ENCODE data around the gene NMRAL1. TPM values are rescaled to one million over a fixed set of nuclear protein-coding genes. Genes with fewer than 3 reads are reported as not detected.

The NMRAL1 gene
- 24.9 TPM for total RNA-seq
- long read RNA-seq, transcript NMRAL1-212 (6 exons, 1,240 nt) = minor isoform, 6 of 35 reads
- long read RNA-seq, transcript NMRAL1-202 (6 exons, 1,233 nt) = major isoform, 13 of 35 reads
- long read RNA-seq, transcript NMRAL1-201 (6 exons, 1,376 nt) = minor isoform, 5 of 35 reads
- long read RNA-seq, partial matches to known transcripts = 4 of 35 reads
- long read RNA-seq, other reads (novel, unspliced or antisense) = 7 of 35 reads

- ATAC-seq (ENCODE audit: poor library complexity) (peak; percentile 55), DNase-seq (peak; percentile 93)
- intact Hi-C loops (cut with DNase I) = no loop called here
Observed at GRCh38 chr16:4474192-4474961, at the start of gene NMRAL1. Gene NMRAL1, minus strand, starts transcription at chr16:4474625. Its CDS starts 493 bp downstream, at chr16:4474132.

GRCh38 chr16:4523686-4524085 is 49.3 kb upstream of the NMRAL1 start:
- ATAC-seq (ENCODE audit: poor library complexity) (peak; percentile 11), DNase-seq (no peak)
- intact Hi-C loops (cut with DNase I) = no loop called here

GRCh38 chr16:4522051-4522581 is 47.7 kb upstream of the NMRAL1 start:
- ATAC-seq (ENCODE audit: poor library complexity) (peak; percentile 47), DNase-seq (peak; percentile 65)
- intact Hi-C loops (cut with DNase I) = no loop called here

- intact Hi-C loops (cut with DNase I) = no loop called here
- DNase-seq = no peak
- no peak for ATAC-seq (ENCODE audit: poor library complexity)
Observed at GRCh38 chr16:4520913-4521312, 46.5 kb upstream of the NMRAL1 start.

GRCh38 chr16:4519274-4520058 is 45.0 kb upstream of the NMRAL1 start:
- no peak for DNase-seq
- intact Hi-C loops (cut with DNase I) = no loop called here
- no peak for ATAC-seq (ENCODE audit: poor library complexity)

GRCh38 chr16:4517812-4518680 is 43.6 kb upstream of the NMRAL1 start:
- intact Hi-C loops (cut with DNase I) = no loop called here

GRCh38 chr16:4515611-4516233 is 41.3 kb upstream of the NMRAL1 start:
- ATAC-seq (ENCODE audit: poor library complexity) (no peak), DNase-seq (no peak)
- intact Hi-C loops (cut with DNase I) = no loop called here

More at GRCh38 chr16:4517812-4518680, 43.6 kb upstream of the NMRAL1 start:
- ATAC-seq (ENCODE audit: poor library complexity) = peak; percentile 18
- DNase-seq = no peak

GRCh38 chr16:4514606-4515005 is 40.2 kb upstream of the NMRAL1 start:
- intact Hi-C loops (cut with DNase I) = no loop called here
- DNase-seq (peak; percentile 52), ATAC-seq (ENCODE audit: poor library complexity) (no peak)

GRCh38 chr16:4513881-4514280 is 39.5 kb upstream of the NMRAL1 start:
- no peak for DNase-seq
- intact Hi-C loops (cut with DNase I) = no loop called here
- ATAC-seq (ENCODE audit: poor library complexity) = no peak

GRCh38 chr16:4513086-4513860 is 38.8 kb upstream of the NMRAL1 start:
- peak; percentile 52 for DNase-seq
- ATAC-seq (ENCODE audit: poor library complexity) = peak; percentile 27
- intact Hi-C loops (cut with DNase I) = no loop called here

GRCh38 chr16:4512473-4512872 is 38.0 kb upstream of the NMRAL1 start:
- DNase-seq (no peak), ATAC-seq (ENCODE audit: poor library complexity) (no peak)
- intact Hi-C loops (cut with DNase I) = no loop called here

GRCh38 chr16:4511441-4512082 is 37.1 kb upstream of the NMRAL1 start:
- ATAC-seq (ENCODE audit: poor library complexity) = peak; percentile 69
- intact Hi-C loops (cut with DNase I) = no loop called here
- DNase-seq = peak; percentile 71

GRCh38 chr16:4510747-4511426 is 36.5 kb upstream of the NMRAL1 start:
- ATAC-seq (ENCODE audit: poor library complexity) (peak; percentile 25), DNase-seq (peak; percentile 50)
- intact Hi-C loops (cut with DNase I) = no loop called here

GRCh38 chr16:4510131-4510530 is 35.7 kb upstream of the NMRAL1 start:
- intact Hi-C loops (cut with DNase I) = no loop called here
- DNase-seq = no peak
- ATAC-seq (ENCODE audit: poor library complexity) = no peak

GRCh38 chr16:4509420-4509819 is 35.0 kb upstream of the NMRAL1 start:
- ATAC-seq (ENCODE audit: poor library complexity) = no peak
- no peak for DNase-seq
- intact Hi-C loops (cut with DNase I) = loop anchor here (5.0 kb wide), 1 partner anchor 33 kb away; no protein-coding TSS in a partner anchor

- intact Hi-C loops (cut with DNase I) = loop anchor here (5.0 kb wide), 1 partner anchor 33 kb away; no protein-coding TSS in a partner anchor
Observed at GRCh38 chr16:4508806-4509205, 34.4 kb upstream of the NMRAL1 start.

More at GRCh38 chr16:4508806-4509205, 34.4 kb upstream of the NMRAL1 start:
- ATAC-seq (ENCODE audit: poor library complexity) (no peak), DNase-seq (no peak)
